ENCODE data around the gene LYZL6. TPM values are rescaled to one million over a fixed set of nuclear protein-coding genes. Genes with fewer than 3 reads are reported as not detected.

LYZL6 gene
- total and polyA plus RNA-seq, 2 of the 8 experiments (the other 6 are each of a cell fraction or from before 2014, with no cell fraction given) = not detected

GRCh38 chr17:35965272-35965671 lies 21.8 kb upstream of the LYZL6 start:
- Histone ChIP-seq H3K9me3 (ENCODE audit: insufficient read depth in 2 of 2, low read depth in 1 of 2, low read length in 1 of 2) (no peaks in the 10 kb centered on the region), H3K36me3 (ENCODE audit: control insufficient read depth in 2 of 4, insufficient read depth in 4 of 4, low read length in 3 of 4) (no peaks in the 10 kb centered on the region), H3K4me2 (ENCODE audit: insufficient read depth in 1 of 2, low read depth in 2 of 2, low read length in 2 of 2) (no peak overlapping the region), H4K20me1 (replicated peaks in 1 of 2; ENCODE audit: control insufficient read depth in 1 of 2, insufficient read depth in 2 of 2, low read length in 2 of 2) (no peaks in the 10 kb centered on the region), H2BK5ac (ENCODE audit: low read depth, low read length) (no peak overlapping the region), H3K9ac (replicated peaks in 1 of 4; ENCODE audit: extremely low read depth in 1 of 4, low read depth in 3 of 4, low read length in 3 of 4) (no peak overlapping the region), H2BK12ac (ENCODE audit: low read depth, low read length) (no peak overlapping the region), H4K8ac (ENCODE audit: extremely low read depth, insufficient read depth, low read length) (no peak overlapping the region), H3K14ac (ENCODE audit: insufficient read length) (no peak overlapping the region), H2BK120ac (replicated peaks; ENCODE audit: low read depth, low read length) (no peak overlapping the region), H4K5ac (ENCODE audit: insufficient read length, low read depth, low read length) (no peak overlapping the region), H3K27ac (ENCODE audit: low read depth, low read length) (no peak overlapping the region), H3K56ac (replicated peaks; ENCODE audit: insufficient read length, low read depth, low read length) (no peak overlapping the region), H4K91ac (replicated peaks; ENCODE audit: insufficient read length, low read length) (no peak overlapping the region), H3K4me3 (ENCODE audit: extremely low read depth in 1 of 4, insufficient read depth in 2 of 4, low read depth in 3 of 4, low read length in 4 of 4) (no peak overlapping the region), H3K4me1 (replicated peaks in 1 of 4; ENCODE audit: control insufficient read depth in 3 of 4, insufficient read depth in 4 of 4, low read length in 3 of 4) (peaks cover 0 to 2% (median 0%) of the 10 kb centered on the region in 4 experiments; a peak in 2 of 7 replicates), H3K18ac (ENCODE audit: extremely low read depth, low read length) (no peak overlapping the region), H3K27me3 (replicated peaks in 1 of 4; ENCODE audit: control insufficient read depth in 3 of 4, extremely low read depth in 1 of 4, insufficient read depth in 3 of 4, low read length in 3 of 4) (no peaks in the 10 kb centered on the region), H3K23me2 (ENCODE audit: low read depth, low read length) (no peaks in the 10 kb centered on the region), H3K79me1 (ENCODE audit: low read depth, low read length) (no peaks in the 10 kb centered on the region), H2AFZ (ENCODE audit: low read length) (no peak overlapping the region), H2AK5ac (ENCODE audit: low read depth, low read length) (no peak overlapping the region), H3K4ac (replicated peaks; ENCODE audit: insufficient read length, low read depth, low read length) (no peak overlapping the region), H2BK15ac (ENCODE audit: low read length) (no peak overlapping the region), H3K79me2 (ENCODE audit: control insufficient read depth in 1 of 2, insufficient read depth in 2 of 2, low read length in 2 of 2) (no peaks in the 10 kb centered on the region), H2BK20ac (ENCODE audit: low read length) (no peak overlapping the region), H3K23ac (ENCODE audit: insufficient read length) (no peak overlapping the region)
- whole genome bisulfite sequencing, 2 experiments (ENCODE audit: extremely low coverage in 1 of 2, insufficient coverage in 1 of 2, insufficient read length in 1 of 2, insufficient replicate concordance in 2 of 2, low coverage in 1 of 2, low lambda C conversion rate in 2 of 2, missing lambda C conversion rate in 1 of 2) = 100% methylated on average over 7 of the region's 7 CpGs; no CpG with 5 or more reads in 1 of the 2 experiments
- ChIA-PET CTCF (ENCODE audit: partially characterized antibody) (interaction anchor here (1.1 to 1.8 kb wide), 3 partner anchors 10 to 184 kb away, joined by 3 to 9 read pairs (median 4); no protein-coding TSS in a partner anchor), POLR2A (ENCODE audit: partially characterized antibody) (no interaction called here)
- TF ChIP-seq POU5F1 (IDR thresholded peaks at IDR 0.05; ENCODE audit: low read depth, low read length) = no peak
- TF ChIP-seq RFX5 (IDR thresholded peaks at IDR 0.05; ENCODE audit: borderline replicate concordance, low read depth, low read length) = no peak
- no peak for TF ChIP-seq GTF2F1 (IDR thresholded peaks at IDR 0.05; ENCODE audit: borderline replicate concordance, low read depth, low read length)
- no peak for TF ChIP-seq RNF2 (IDR thresholded peaks at IDR 0.05; ENCODE audit: borderline replicate concordance, low read depth, low read length, missing control alignments, poor library complexity, severe bottlenecking)
- TF ChIP-seq RAD21 (IDR thresholded peaks at IDR 0.05 in 1 of 2, conservative IDR thresholded peaks at IDR 0.05 in 1 of 2; ENCODE audit: low read depth in 2 of 2, low read length in 2 of 2) = no peak
- TF ChIP-seq ZNF274 (IDR thresholded peaks at IDR 0.05; ENCODE audit: borderline replicate concordance, extremely low read depth, low read length) = no peak
- TF ChIP-seq CBX5 (IDR thresholded peaks at IDR 0.05; ENCODE audit: low read depth, low read length) = no peak
- no peak for TF ChIP-seq YY1 (IDR thresholded peaks at IDR 0.05; ENCODE audit: low read depth, low read length)
- no peak for TF ChIP-seq KDM1A (IDR thresholded peaks at IDR 0.05; ENCODE audit: borderline replicate concordance, low read length)
- no peak for TF ChIP-seq BCL11A (IDR thresholded peaks at IDR 0.05; ENCODE audit: low read depth in 2 of 2, low read length in 2 of 2)
- TF ChIP-seq TEAD4 (IDR thresholded peaks at IDR 0.05; ENCODE audit: low read depth, low read length) = no peak
- no peak for DNase-seq (ENCODE audit: low read depth in 1 of 2, low spot score in 2 of 2)
- no peak for FAIRE-seq
